HG02763 (cell line): Measurements from ENCODE around the gene UNC13C.

ENCODE experiments used
- ATAC-seq: cut with Tn5 transposase; IDR thresholded peaks from one replicate; pipeline ENCODE4 v1.9.1; 2021; ENCODE audit warnings: mild to moderate bottlenecking, moderate library complexity; ENCODE audit not compliant: unreplicated experiment

The UNC13C gene

DNA sequence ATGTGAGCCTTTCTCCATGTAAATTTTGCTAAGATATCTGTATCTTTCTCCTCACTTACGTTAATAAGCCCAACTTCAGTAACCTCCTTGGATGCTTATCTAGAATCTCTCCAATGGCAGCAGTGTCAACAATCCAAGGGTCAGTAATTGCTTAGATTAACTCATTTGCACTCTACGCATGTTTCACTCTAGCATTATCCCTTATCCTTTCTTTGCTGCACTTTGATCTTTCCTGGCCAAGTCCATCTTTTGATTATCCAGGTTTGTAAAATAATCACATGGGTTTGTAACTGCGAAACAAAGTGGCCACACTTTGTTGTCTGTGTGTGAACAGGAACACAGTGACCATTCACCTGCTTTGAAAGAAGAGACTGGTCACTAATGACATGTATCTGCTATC is 640.9 kb downstream of the UNC13C start:
- no peak for ATAC-seq

DNA sequence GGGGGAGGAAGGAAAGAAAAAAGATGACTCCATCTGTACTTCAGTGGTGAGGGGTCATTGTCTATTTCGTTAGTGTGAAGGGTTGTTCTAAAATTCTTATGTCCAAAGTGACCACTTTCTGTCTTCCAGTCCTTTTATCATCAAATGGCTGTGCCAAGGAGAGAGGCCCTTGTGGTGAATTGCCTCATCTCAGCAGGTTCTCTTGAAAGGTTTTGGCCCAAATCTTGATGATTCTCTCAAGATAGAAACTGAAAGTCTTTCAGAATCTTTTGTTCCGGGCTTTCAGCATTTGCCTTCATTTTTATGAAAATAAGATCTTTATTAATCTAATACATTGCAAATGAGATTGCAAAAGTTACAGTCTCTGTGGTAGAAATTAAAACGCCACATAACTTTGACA is 642.7 kb downstream of the UNC13C start:
- ATAC-seq = no peak

DNA sequence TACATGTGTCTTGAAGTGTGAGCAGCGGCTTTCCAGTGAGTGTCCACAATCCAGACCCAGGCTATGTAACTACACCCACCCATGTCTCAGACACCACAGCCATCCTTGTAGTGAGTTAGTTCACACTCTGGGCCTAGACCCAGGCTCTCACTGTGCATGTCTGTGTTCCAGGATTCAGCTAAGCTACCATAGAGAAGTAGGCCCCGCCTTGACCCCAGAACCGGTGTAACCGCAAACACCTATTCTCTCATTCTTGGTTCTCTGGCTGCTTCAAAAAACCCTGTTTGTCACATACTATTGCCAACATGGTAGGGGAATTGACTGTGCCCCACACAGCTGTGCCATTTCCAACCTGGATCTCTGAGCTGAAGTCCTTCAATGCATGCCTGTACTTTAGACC is 657.9 kb downstream of the UNC13C start:
- no peak for ATAC-seq

DNA sequence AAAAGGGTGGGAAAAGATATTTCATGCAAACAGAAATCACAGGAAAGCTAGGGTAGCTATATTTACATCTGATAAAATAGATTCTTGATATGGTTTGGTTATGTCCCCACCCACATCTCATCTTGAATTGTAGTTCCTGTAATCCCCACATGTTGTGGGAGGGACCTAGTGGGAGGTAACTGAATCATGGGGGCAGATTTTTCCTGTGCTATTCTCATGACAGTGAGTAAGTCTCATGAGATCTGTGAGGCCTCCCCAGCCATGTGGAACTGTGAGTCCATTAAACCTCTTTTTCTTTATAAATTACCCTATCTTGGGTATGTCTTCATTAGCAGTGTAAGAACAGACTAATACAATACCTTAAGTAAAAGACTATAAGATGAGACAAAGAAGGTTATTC is 660.4 kb downstream of the UNC13C start:
- ATAC-seq = no peak

DNA sequence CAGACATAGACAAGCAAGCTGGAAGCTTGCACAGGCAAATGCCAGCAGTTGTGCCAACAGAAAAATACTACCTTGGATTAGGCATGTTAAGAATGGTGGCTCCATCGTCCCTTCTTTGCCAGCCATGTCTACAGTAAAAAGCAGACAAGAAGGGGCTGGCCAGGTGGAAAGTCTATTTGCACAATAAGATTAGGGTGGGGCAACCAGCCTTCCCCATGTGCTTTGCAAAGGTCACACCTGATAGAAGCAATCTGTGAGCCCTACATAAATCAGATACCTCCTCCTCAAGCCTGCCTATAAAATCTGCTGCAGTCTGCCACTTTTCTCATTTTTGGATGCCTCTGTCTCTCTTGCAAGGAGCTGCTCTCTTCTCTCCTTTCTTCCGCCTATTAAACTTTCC is 662.6 kb downstream of the UNC13C start:
- no peak for ATAC-seq

DNA sequence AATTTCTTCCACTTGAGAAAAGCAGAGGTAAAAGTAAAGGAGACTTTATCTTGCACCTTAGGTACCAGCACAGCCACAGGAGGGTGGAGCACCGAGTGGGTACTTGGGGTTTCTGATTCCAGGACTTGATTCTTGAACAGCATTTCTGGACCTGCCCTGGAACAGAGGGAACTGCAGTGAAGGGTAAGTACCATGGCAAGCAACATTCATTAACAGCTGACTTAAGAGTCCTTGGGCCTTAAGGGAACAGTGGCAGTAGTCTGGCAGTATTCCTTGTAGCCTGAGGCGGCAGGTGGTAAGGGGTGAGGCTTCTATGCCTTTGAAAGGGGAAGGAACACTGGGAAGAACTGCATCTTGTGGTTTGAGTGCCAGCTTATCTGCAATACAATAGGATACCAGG is 666.6 kb downstream of the UNC13C start:
- no peak for ATAC-seq

DNA sequence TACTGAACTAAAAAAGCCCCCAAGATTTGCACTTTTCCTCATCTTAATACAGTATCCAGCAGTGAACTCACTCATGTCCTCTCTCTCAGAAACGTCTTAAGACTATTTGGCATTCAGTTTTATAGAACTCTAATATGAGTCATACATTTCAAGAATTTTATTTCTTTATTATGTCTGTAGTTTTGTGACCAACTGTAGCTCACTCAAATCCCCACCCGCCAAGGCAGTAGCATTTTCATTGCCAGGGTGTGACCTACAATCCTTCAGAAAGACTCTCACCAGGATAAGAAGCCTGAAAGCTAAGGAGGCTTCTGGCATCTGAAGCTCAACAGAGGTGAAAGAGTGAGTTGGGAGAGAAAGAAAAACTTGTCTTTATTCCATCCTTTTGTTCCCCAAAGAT is 681.4 kb downstream of the UNC13C start:
- ATAC-seq = no peak

DNA sequence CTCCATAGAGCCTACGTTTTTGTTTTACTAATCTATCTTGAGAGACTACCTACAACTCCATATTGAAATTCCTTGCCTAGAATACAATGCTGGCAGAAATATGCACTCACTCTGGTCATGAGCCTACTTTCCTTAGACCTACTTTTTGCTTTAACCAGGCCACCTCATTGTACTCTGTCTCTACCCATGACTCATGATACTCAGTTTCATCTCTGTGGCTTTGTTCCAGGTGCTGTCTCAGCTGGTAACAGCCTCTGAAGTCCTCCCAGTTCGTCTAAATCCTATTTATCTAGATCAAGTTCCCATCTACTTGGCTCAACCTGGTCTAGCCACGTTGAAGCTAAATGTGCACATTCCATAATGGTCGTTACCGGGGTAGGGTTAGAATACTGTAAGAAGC is 682.1 kb downstream of the UNC13C start:
- ATAC-seq = no peak

DNA sequence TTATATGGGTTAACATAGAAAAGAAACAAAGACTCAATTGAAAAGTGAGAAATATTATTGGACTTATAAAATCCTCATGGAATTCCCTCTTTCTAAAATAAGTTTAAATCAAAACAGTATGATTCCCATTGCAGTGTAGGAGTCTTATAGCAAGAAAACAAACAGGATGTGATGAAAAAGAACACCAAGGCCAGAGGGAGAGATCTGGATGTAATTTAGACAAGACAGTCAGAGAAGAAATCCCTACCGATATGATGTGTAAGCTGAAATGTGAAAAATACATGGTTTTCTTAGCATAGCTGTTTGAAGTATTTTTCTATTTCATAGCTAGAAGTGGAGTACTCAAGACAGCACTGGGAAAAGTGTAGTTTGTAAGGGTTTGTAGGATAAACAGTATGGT is 697.0 kb downstream of the UNC13C start:
- no peak for ATAC-seq

DNA sequence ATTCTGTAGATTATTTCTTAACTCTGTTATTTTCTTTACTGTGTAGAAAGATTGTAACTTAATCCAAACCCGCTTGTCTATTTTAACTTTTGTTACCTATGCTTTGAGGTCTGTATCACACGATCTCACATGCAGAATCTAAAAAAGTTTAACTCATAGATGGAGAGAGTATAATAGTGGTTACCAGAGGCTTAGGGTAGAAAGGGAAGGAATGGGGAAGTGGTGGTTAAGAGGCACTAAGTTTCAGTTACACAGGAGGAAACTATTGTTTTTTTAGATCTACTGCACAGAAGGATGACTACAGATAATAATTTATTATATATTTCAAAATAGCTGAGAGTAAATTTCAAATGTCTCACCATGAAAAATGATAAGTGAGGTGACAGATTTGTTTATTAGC is 703.3 kb downstream of the UNC13C start:
- no peak for ATAC-seq
